ENCODE measurements around the gene POLR2L. TPM values are rescaled to one million over a fixed set of nuclear protein-coding genes. Genes with fewer than 3 reads are reported as not detected.

The POLR2L gene
- total RNA-seq (100 to 1,000 TPM; 178 to 182 TPM), polyA plus RNA-seq (114 TPM)

DNA sequence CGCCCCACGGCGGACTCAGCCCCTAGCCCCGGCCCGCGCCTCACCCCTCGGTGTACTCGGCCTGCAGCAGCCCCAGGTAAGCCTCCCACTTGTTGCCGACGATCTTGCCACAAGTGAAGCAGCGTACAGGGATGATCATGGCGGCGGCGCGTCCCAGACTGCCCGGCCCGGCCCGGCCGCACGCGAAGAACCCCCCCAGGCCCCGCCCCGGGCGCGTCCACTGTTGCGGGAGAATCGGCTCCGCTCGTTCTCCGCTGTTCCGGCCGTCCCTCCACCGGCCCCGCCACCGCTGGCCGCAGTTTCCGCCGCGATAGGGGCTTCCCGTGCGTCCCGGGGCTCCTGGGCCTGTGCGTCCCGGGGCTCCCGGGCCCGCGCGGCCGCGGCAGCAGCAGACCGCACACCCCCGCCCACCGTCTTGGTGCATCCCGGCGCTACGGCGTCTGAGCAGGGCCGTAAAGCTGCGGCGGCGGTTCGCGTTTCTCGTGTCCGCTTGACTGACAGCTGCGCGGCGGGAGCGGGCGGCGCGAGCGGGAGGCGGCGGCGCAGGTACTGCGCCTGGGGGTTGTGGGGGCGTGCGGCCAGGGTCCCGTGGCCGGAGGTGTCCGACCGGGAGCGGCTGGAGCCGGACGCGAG lies at the start of gene POLR2L, which contains the start of gene TSPAN4:
POLR2L (minus strand) TSS at position 160 of the 633 bp plus-strand sequence; CDS start at position 139, 21 bp downstream.
TSPAN4 (plus strand) TSS at position 483 of the 633 bp plus-strand sequence. CDS start 7,453 bp downstream, outside the sequence.
- peaks cover 15 to 33% (median 15%) of the 10 kb centered on the region in 3 donors for H3K4me1 Mint-ChIP-seq
- Histone ChIP-seq H3K36me3 (ENCODE audit: insufficient read depth, low read length) (no peaks in the 10 kb centered on the region), H3K4me1 (ENCODE audit: insufficient read depth, low read length) (peaks cover 29% of the 10 kb centered on the region), H3K9me3 (ENCODE audit: low read length) (no peaks in the 10 kb centered on the region), H3K27me3 (ENCODE audit: insufficient read depth, low read length, poor library complexity, severe bottlenecking) (no peaks in the 10 kb centered on the region), H3K4me3 (ENCODE audit: low read length) (peak within 1 kb of the TSS; percentile 74), H3K27ac (ENCODE audit: low read depth, low read length) (peak within 1 kb of the TSS; percentile 74)
- H3K4me3 Mint-ChIP-seq: peak within 1 kb of the TSS; percentile 84 to 91 (median 86)
- DNase-seq: peak; percentile 79 to 90 (median 82)
- CTCF ChIA-PET: interaction anchor here (0.8 to 2.2 kb wide), 5 partner anchors 8 to 323 kb away, joined by 3 to 7 read pairs (median 3); partner anchors contain the start of gene CD151
- H3K36me3 Mint-ChIP-seq: peaks cover 0 to 33% (median 0%) of the 10 kb centered on the region in 3 donors
- peaks cover 3 to 4% of the 10 kb centered on the region in 2 donors for H3K27me3 Mint-ChIP-seq
- POLR2A ChIA-PET: interaction anchor here (0.6 to 1.7 kb wide), 5 partner anchors 9 to 33 kb away, joined by 3 to 16 read pairs (median 6); partner anchors contain the start of genes PNPLA2 and RPLP2
- peak within 1 kb of the TSS; percentile 21 to 84 (median 68) for H3K27ac Mint-ChIP-seq
- no peaks in the 10 kb centered on the region for H3K9me3 Mint-ChIP-seq

- ChIA-PET POLR2A (no interaction called here), CTCF (no interaction called here)
- Mint-ChIP-seq H3K27me3 (no peaks in the 10 kb centered on the region), H3K27ac (peak overlapping the region in 1 of 8 donors; percentile 89), H3K9me3 (no peaks in the 10 kb centered on the region), H3K4me1 (no peaks in the 10 kb centered on the region), H3K36me3 (peaks cover 0 to 21% (median 1%) of the 10 kb centered on the region in 3 donors), H3K4me3 (no peak overlapping the region)
- DNase-seq: no peak
- Histone ChIP-seq H3K4me3 (ENCODE audit: low read length) (no peak overlapping the region), H3K36me3 (ENCODE audit: insufficient read depth, low read length) (no peaks in the 10 kb centered on the region), H3K27me3 (ENCODE audit: insufficient read depth, low read length, poor library complexity, severe bottlenecking) (no peaks in the 10 kb centered on the region), H3K27ac (ENCODE audit: low read depth, low read length) (no peak overlapping the region), H3K4me1 (ENCODE audit: insufficient read depth, low read length) (no peaks in the 10 kb centered on the region), H3K9me3 (ENCODE audit: low read length) (no peaks in the 10 kb centered on the region)
Measured at GRCh38 chr11:890794-891540, 48.6 kb upstream of the POLR2L start.

- ChIA-PET CTCF (no interaction called here), POLR2A (no interaction called here)
- no peak for DNase-seq
- Mint-ChIP-seq H3K27me3 (no peaks in the 10 kb centered on the region), H3K4me1 (no peaks in the 10 kb centered on the region), H3K36me3 (peaks cover 0 to 26% (median 1%) of the 10 kb centered on the region in 3 donors), H3K4me3 (no peak overlapping the region), H3K27ac (peak overlapping the region in 2 of 8 donors; percentile 21 to 60), H3K9me3 (no peaks in the 10 kb centered on the region)
- Histone ChIP-seq H3K4me1 (ENCODE audit: insufficient read depth, low read length) (no peaks in the 10 kb centered on the region), H3K27ac (ENCODE audit: low read depth, low read length) (no peak overlapping the region), H3K27me3 (ENCODE audit: insufficient read depth, low read length, poor library complexity, severe bottlenecking) (no peaks in the 10 kb centered on the region), H3K36me3 (ENCODE audit: insufficient read depth, low read length) (no peaks in the 10 kb centered on the region), H3K4me3 (ENCODE audit: low read length) (no peak overlapping the region), H3K9me3 (ENCODE audit: low read length) (no peaks in the 10 kb centered on the region)
Measured at GRCh38 chr11:889687-890475, 47.6 kb upstream of the POLR2L start.

DNA sequence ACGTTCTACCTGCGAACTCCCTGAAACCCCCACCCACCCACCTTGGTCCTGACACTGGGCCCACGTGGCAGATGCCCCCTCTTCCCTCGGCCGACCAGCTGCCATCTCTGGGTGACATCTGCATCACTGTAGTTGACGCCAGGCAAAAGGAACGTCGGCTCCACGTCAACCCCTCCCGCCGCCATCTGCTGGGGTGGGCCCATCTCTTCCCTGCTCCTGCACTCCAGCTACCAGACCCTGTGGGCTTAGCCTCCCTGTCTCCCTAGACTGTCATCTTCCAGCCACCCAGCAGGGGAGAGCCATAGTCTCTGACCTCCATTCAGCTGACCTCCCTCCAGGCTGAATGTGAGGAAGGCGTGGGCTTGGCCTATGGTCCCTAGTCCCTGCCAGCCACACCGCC lies 46.9 kb upstream of the POLR2L start:
- Mint-ChIP-seq H3K4me1 (no peaks in the 10 kb centered on the region), H3K36me3 (peaks cover 0 to 28% (median 1%) of the 10 kb centered on the region in 3 donors), H3K4me3 (no peak overlapping the region), H3K27me3 (no peaks in the 10 kb centered on the region), H3K27ac (peak overlapping the region in 3 of 8 donors; percentile 50 to 64 (median 60)), H3K9me3 (no peaks in the 10 kb centered on the region)
- ChIA-PET POLR2A (no interaction called here), CTCF (no interaction called here)
- DNase-seq: no peak
- no peaks in the 10 kb centered on the region for H3K4me1 ChIP-seq (ENCODE audit: insufficient read depth, low read length)
- H3K4me3 ChIP-seq (ENCODE audit: low read length): no peak overlapping the region
- no peaks in the 10 kb centered on the region for H3K27me3 ChIP-seq (ENCODE audit: insufficient read depth, low read length, poor library complexity, severe bottlenecking)
- no peak overlapping the region for H3K27ac ChIP-seq (ENCODE audit: low read depth, low read length)
- H3K36me3 ChIP-seq (ENCODE audit: insufficient read depth, low read length): no peaks in the 10 kb centered on the region
- H3K9me3 ChIP-seq (ENCODE audit: low read length): no peaks in the 10 kb centered on the region

GRCh38 chr11:888310-889212 lies 46.2 kb upstream of the POLR2L start:
- DNase-seq: no peak
- H3K27ac ChIP-seq (ENCODE audit: low read depth, low read length): no peak overlapping the region
- no peaks in the 10 kb centered on the region for H3K9me3 ChIP-seq (ENCODE audit: low read length)
- H3K27me3 ChIP-seq (ENCODE audit: insufficient read depth, low read length, poor library complexity, severe bottlenecking): no peaks in the 10 kb centered on the region
- no peaks in the 10 kb centered on the region for H3K4me1 ChIP-seq (ENCODE audit: insufficient read depth, low read length)
- no peak overlapping the region for H3K4me3 ChIP-seq (ENCODE audit: low read length)
- Mint-ChIP-seq H3K9me3 (no peaks in the 10 kb centered on the region), H3K4me3 (no peak overlapping the region), H3K4me1 (no peaks in the 10 kb centered on the region), H3K27me3 (no peaks in the 10 kb centered on the region), H3K27ac (no peak overlapping the region), H3K36me3 (peaks cover 0 to 28% (median 1%) of the 10 kb centered on the region in 3 donors)
- ChIA-PET CTCF (no interaction called here), POLR2A (no interaction called here)
- no peaks in the 10 kb centered on the region for H3K36me3 ChIP-seq (ENCODE audit: insufficient read depth, low read length)

DNA sequence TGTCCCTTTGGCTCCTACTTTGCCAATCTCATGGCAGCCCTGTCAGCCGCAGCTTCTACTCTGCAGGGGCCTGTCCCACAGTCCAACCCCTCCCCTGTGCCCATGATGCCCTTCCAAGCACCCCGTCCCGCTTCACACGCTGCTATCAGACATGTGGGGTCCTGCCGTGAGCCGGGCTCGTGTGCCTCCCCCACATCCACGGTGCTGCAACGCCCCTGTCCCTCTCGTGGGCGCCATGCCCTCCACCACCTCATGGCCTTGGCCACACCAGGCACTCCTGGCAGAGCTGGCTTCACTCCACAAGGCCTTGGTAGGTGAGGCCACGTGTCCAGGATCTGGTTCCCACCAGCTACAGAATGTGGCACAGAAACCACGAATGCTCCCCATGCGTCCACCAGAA lies 45.3 kb upstream of the POLR2L start:
- H3K36me3 Mint-ChIP-seq: peaks cover 0 to 36% (median 1%) of the 10 kb centered on the region in 3 donors
- no peaks in the 10 kb centered on the region for H3K4me1 Mint-ChIP-seq
- H3K27ac Mint-ChIP-seq: peak overlapping the region in 1 of 8 donors; percentile 65
- H3K27me3 Mint-ChIP-seq: no peaks in the 10 kb centered on the region
- Histone ChIP-seq H3K9me3 (ENCODE audit: low read length) (no peaks in the 10 kb centered on the region), H3K36me3 (ENCODE audit: insufficient read depth, low read length) (no peaks in the 10 kb centered on the region), H3K27ac (ENCODE audit: low read depth, low read length) (no peak overlapping the region), H3K4me1 (ENCODE audit: insufficient read depth, low read length) (no peaks in the 10 kb centered on the region), H3K27me3 (ENCODE audit: insufficient read depth, low read length, poor library complexity, severe bottlenecking) (no peaks in the 10 kb centered on the region), H3K4me3 (ENCODE audit: low read length) (no peak overlapping the region)
- CTCF ChIA-PET: no interaction called here
- no peak for DNase-seq
- POLR2A ChIA-PET: no interaction called here
- no peaks in the 10 kb centered on the region for H3K9me3 Mint-ChIP-seq
- no peak overlapping the region for H3K4me3 Mint-ChIP-seq

- CTCF ChIA-PET: no interaction called here
- peaks cover 0 to 44% (median 4%) of the 10 kb centered on the region in 3 donors for H3K36me3 Mint-ChIP-seq
Measured at GRCh38 chr11:886568-886967, 44.2 kb upstream of the POLR2L start.

More at GRCh38 chr11:886568-886967, 44.2 kb upstream of the POLR2L start:
- H3K9me3 ChIP-seq (ENCODE audit: low read length): no peaks in the 10 kb centered on the region
- DNase-seq: no peak
- no peak overlapping the region for H3K4me3 ChIP-seq (ENCODE audit: low read length)
- H3K4me1 ChIP-seq (ENCODE audit: insufficient read depth, low read length): no peaks in the 10 kb centered on the region
- Mint-ChIP-seq H3K27me3 (no peaks in the 10 kb centered on the region), H3K9me3 (no peaks in the 10 kb centered on the region), H3K4me1 (no peaks in the 10 kb centered on the region), H3K27ac (no peak overlapping the region), H3K4me3 (no peak overlapping the region)
- H3K27me3 ChIP-seq (ENCODE audit: insufficient read depth, low read length, poor library complexity, severe bottlenecking): no peaks in the 10 kb centered on the region
- POLR2A ChIA-PET: no interaction called here
- H3K36me3 ChIP-seq (ENCODE audit: insufficient read depth, low read length): no peaks in the 10 kb centered on the region
- H3K27ac ChIP-seq (ENCODE audit: low read depth, low read length): no peak overlapping the region

All from CD8-positive, alpha-beta memory T cell (primary cell).